Stimulated activated CD8-positive, alpha-beta memory T cell treated with anti-CD3 and anti-CD28 coated beads, Interleukin-4, amount 100 ng/mL, for 1 hour (primary cell): ENCODE measurements around the gene TSPAN16.
"Not testable (repeated sequence)": the region's sequence is repeated elsewhere in the genome, so short reads cannot be mapped to it uniquely, and the experiment has no call there.

Experiments
- DNase-seq, 2 donors: peaks; one replicate each; pipeline ENCODE4 v3.0.0-alpha.2; 2020; ENCODE audit warnings: low read depth in 2 of 2, low spot score in 1 of 2

TSPAN16 gene

GRCh38 chr19:11300811-11301120, 4.8 kb downstream of the TSPAN16 start:
- no peak for DNase-seq

DNA sequence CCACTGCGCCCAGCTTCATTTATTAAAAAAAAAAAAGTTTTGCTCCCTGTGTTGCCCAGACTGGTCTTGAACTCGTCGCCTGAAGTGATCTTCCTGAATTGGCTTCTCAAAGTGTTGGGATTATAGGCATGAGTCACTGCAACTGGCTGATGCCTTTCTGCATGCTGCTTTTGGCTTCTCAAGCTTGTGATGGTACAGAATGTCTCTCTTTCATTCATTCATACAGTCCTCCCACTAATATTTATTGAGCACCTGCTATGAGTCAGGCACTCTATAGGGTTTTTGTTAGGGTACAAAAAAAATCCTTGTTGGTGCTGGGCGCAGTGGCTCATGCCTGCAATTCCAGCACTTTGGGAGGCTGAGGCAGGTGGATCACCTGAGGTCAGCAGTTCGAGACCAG, 9.0 kb downstream of the TSPAN16 start:
- no peak for DNase-seq

DNA sequence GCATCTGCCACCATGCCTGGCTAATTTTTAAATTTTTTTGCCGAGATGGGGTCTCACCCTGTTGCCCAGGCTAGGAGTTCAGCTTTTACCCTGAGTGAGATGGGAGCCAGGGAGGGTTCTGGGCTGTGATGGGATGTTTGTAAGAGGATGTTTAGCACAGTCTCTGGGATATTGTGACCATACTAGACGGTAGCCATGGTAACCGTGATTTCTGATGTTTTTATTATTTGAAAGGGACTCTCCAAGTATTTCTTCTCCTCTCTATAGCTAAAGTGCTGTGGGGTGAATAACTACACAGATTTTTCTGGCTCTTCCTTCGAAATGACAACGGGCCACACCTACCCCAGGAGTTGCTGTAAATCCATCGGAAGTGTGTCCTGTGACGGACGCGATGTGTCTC, 10.4 kb downstream of the TSPAN16 start:
- no peak for DNase-seq

- DNase-seq = not testable (repeated sequence)
Observed at GRCh38 chr19:11320278-11320995, 24.5 kb downstream of the TSPAN16 start.

- no peak for DNase-seq
Observed at GRCh38 chr19:11321191-11322126, 25.5 kb downstream of the TSPAN16 start.

GRCh38 chr19:11322269-11323024, 26.5 kb downstream of the TSPAN16 start:
- DNase-seq = no peak

GRCh38 chr19:11323601-11324078, 27.7 kb downstream of the TSPAN16 start:
- no peak for DNase-seq

- DNase-seq = no peak
Observed at GRCh38 chr19:11324079-11324661, 28.2 kb downstream of the TSPAN16 start.

- no peak for DNase-seq
Observed at GRCh38 chr19:11324748-11325389, 28.9 kb downstream of the TSPAN16 start.

DNA sequence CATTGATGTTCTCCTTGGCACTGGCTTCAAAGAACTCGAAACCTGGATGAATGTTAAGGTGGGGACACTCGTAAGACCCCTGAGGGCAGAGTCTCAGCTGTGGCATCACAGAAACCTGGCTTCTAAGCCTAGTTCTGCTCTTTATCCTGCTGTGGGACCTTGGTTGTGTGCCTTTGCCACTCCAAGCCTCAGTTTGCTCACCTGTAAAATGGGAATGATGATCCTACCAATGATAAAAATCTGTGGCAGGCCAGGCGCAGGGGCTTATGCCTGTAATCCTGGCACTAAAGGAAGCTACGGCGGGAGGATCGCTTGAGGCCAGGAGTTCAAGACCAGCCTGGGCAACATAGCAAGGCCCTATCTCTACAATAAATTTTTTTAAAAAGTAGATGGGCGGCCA, 29.6 kb downstream of the TSPAN16 start:
- no peak for DNase-seq

DNA sequence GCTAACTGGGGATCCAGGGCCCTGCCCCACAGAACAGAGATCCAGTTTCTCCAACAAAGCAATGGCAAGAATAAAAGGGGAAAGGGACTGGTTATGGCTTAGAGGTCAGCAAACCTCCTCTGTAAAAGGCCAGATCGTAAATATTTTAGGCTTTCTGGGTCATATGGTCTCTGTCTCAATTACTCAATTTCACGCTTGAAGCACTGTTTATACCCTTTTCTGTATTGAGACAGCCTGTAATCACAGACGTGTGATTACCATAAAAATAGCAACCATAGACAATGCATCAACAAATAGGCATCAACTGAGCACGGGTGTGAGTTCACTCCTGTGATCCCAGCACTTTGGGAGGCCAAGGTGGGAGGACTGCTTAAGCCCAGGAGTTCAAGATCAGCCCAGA, 34.2 kb downstream of the TSPAN16 start:
- DNase-seq = no peak

DNA sequence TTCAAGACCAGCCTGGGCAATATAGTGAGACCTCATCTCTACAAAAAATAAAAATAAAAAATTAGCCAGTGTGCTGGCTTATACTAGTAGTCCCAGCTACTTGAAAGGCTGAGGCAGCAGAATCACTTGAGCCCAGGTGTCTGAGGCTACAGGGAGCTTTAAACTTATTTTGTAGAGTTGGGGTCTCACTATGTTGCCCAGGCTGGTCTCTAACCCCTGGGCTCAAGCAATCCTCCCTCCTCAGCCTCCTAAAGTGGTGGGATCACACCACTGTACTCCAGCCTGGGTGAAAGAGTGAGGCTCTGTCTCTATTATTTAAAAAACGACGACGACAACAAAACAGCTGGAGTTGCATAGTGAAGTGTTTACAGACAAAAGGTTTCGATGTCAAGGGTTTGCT, 35.5 kb downstream of the TSPAN16 start:
- no peak for DNase-seq

DNA sequence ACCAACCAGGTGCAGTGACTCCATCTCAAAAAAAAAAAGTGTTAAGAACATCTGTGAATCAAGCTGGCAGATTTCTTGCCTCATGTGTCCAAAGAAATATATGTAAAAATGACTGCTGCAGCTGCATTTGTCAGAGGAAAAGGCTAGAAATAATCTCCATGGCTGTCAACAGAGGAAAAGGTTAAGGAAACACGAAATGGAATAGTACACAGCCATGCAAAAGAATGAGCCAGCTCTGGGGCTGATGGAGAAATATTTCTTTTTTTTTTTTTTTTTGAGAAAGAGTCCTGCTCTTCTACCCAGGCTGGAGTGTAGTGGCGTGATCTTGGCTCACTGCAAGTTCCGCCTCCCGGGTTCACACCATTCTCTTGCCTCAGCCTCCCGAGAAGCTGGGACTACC, 36.9 kb downstream of the TSPAN16 start:
- DNase-seq = no peak

DNA sequence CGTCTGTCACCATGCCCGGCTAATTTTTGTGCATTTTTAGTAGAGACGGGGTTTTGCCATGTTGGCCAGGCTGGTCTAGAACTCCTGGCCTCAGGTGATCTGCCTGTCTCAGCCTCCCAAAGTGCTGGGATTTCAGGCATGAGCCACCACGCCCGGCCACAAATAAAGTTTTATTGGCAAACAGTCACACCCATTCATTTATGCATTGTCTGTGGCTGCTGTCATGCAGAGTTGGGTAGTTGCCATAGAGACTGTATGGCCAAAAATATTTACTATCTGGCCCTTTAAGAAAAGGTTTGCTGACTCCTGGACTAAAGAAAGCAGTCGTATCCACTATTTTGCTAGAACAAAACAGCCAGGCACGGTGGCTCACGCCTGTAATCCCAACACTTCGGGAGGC, 37.9 kb downstream of the TSPAN16 start:
- DNase-seq = not testable (repeated sequence)

DNA sequence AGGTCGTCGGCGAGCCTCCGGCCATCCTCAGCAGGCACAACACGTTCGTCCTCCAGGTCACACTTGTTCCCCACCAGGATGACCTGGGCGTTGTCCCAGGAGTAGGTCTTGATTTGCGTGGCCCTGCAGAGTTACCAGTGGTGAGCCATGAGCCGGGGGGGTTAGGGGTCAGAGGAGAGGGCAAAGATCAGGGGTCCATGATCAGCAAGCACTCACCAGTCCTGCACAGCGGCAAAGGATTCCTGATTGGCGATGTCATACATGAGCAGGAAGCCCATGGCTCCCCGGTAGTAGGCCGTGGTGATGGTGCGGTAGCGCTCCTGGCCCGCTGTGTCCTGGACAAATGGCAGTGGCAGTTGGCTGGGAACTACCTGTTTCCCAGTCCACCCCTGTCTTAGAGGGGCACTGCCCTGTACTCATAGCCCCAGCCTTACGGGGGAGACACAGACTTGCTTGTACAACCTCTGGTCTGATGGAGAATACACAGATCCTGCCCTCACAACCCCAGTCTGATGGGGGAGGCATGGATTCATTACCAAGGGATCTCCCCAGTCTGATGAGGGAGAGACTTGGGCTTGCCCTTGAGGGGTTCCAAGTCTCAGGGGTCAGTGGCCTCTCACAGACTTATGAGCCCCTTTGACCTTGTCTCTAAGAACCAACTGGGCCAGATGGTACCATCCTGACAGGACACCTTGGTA, 39.6 kb downstream of the TSPAN16 start:
- no peak for DNase-seq

DNA sequence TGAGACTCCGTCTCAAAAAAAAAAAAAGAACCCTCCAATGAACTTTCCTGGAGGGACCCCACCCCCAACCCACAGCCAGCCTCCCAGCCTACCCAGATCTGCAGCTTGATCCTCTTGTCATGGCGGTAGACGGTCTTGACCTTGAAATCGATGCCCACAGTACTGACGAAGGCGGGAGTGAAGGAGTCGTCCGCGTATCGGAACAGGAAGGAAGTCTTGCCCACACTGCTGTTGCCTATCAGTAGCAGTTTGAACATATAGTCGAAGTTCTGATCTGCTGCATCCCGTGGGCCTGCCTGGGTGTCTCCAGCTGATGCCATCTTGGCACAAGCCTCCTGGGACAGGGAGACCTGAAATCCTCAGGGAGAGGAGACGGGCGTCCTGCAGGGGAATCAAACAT, 41.1 kb downstream of the TSPAN16 start:
- no peak for DNase-seq

- DNase-seq = no peak
Observed at GRCh38 chr19:11338121-11338520, 42.2 kb downstream of the TSPAN16 start.

DNA sequence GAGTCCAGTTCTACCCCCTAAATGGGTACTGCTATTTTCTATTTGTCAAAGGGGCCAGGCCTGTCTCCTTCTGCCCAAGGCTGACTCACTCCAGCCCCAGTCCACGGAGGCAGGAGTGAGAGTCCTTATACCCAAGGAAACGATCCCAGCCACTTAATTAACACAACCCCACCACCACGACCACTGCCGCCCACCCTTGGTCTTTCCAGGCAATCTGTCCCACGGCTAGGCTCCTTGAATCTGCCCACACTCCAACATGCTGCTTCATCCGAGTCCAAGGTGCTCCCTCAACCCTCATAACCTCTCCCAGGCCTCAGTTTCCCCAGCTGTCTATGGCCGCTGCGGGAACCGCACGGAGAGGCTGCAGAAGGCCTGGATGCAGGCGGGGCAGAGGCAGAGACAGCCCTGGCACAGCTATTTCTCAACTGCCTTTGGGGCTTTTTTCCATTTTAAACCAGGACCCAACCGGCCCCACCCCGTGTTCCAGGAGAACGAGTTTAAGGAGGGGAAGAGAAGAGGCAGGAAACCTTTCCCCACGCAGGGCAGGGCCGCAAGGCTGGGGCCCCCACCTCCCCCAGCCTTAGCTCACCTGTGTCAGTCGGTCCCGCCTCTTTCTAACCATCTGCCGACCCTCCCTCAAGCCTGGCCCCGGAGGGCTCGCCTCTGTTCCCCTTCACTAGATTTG, 42.8 kb downstream of the TSPAN16 start:
- no peak for DNase-seq

DNA sequence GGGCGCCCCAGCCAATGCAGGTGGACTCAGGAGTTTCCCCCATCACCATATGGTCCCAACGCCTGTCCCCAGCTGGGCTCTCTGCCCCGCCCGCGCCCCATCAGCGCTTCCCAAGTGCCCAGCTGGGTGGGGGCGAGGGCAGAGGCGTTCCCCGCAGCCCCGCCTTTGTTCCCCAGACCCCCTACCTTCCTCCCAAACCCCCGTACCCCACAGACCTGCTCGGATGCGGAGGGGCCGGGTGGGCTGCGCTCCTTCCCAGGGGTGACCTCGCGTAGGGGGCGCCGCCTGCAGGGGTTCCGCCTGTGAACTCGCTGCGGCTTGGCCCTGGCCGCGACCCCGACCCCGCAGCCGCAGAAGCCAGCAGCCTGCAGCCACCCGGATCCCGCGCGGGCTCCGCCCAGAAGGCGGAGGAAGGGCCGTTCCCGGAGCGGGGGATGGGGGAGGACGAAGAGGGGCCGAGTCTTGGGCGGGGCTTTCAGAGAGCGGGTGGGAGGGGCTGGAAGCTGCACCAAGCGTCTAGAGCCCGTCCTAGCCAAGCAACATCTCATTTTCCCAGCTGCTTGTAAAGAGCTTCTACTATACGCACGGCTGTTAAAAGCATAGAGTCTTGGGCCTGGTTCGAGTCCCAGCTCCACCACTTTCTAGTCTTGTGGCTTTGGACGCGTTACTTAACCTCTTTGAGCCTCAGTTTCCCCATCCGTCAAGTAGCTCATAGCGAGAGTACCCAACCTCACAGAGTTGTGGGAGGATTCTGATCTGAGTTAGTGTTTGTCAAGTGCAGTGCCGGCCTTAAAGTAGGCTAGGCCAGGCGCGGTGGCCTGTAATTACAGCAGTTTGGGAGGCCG, 43.5 kb downstream of the TSPAN16 start, which contains the start of gene RAB3D:
TSS of gene RAB3D (minus strand) at position 404 of the 845 bp plus-strand sequence. CDS start 2,258 bp downstream, outside the sequence.
- peak; percentile 28 to 53 for DNase-seq
